GM12878 (cell line): Measurements from ENCODE around the gene PHKB. TPM values are rescaled to one million over a fixed set of nuclear protein-coding genes. Genes with fewer than 3 reads are reported as not detected.

Experiments used
- ATAC-seq: fragments of 200-7000 bp; cut with Tn5 transposase; 3 replicates; pipeline ENCODE4 v1.9.1; 2020; ENCODE audit warnings: mild to moderate bottlenecking, moderate library complexity
- BruUV-seq: library from RNA; stranded (reverse); fragments of 400-500 nt; replicated peaks from 2 replicates; lab custom pipeline; 2021; lab: Mats Ljungman, UMichigan
- CTCF ChIA-PET: fragments of 300-600 bp; sonication (Branson Sonifier 250); formaldehyde crosslinking; extraction: SDS; loops from one replicate; lab custom pipeline; 2021; ENCODE audit warnings: inconsistent platforms; lab: Yijun Ruan, JAX
- POLR2A ChIA-PET: fragments of 350-600 bp; formaldehyde crosslinking; extraction: SDS; loops from one replicate; lab custom pipeline; 2021; ENCODE audit warnings: inconsistent platforms; lab: Charles Lee
- RAD21 ChIA-PET: fragments of 300-600 bp; sonication (Branson Sonifier 250); formaldehyde crosslinking; loops from one replicate; lab custom pipeline; 2023; ENCODE audit warnings: antibody characterized with exemption; ENCODE audit not compliant: unreplicated experiment; lab: Charles Lee
- SMC1A ChIA-PET: fragments of 300-600 bp; sonication (Branson Sonifier 250); formaldehyde crosslinking; loops from one replicate; lab custom pipeline; 2023; ENCODE audit not compliant: unreplicated experiment, uncharacterized antibody; lab: Charles Lee
- DNase-seq: peaks from one replicate; pipeline ENCODE4 v3.0.0-alpha.2; 2011; ENCODE audit warnings: low read depth, low spot score
- FAIRE-seq: peaks from 3 replicates; lab custom pipeline; 2011; peaks lifted over from hg19 to GRCh38; lab: Jason Lieb, UNC
- H2AFZ ChIP-seq: 2 replicates; pipeline ENCODE4 v1.6.0; 2011; ENCODE audit warnings: low read depth, low read length, control low read depth; ENCODE audit not compliant: control insufficient read depth
- H3K27ac ChIP-seq: 2 replicates; pipeline ENCODE4 v1.5.1; 2011; ENCODE audit warnings: control low read depth; ENCODE audit not compliant: control insufficient read depth, insufficient read depth
- H3K27me3 ChIP-seq, 2 experiments: replicated peaks in 1 of 2; 2 replicates each; pipeline versions ENCODE4 v1.6.0 to v1.6.1; 2011; ENCODE audit warnings: low read length in 1 of 2; ENCODE audit not compliant: control insufficient read depth in 2 of 2, insufficient read depth in 2 of 2
- H3K36me3 ChIP-seq, 2 experiments: 2 replicates each; pipeline ENCODE4 v1.5.1; 2011; ENCODE audit warnings: low read length in 1 of 2; ENCODE audit not compliant: control insufficient read depth in 2 of 2, insufficient read depth in 2 of 2
- H3K4me1 ChIP-seq: 2 replicates; pipeline ENCODE4 v1.6.1; 2011; ENCODE audit warnings: mild to moderate bottlenecking, low read length, moderate library complexity, mixed read lengths; ENCODE audit not compliant: control insufficient read depth, insufficient read depth
- H3K4me2 ChIP-seq: 2 replicates; pipeline ENCODE4 v1.6.0; 2011; ENCODE audit warnings: control low read depth; ENCODE audit not compliant: control insufficient read depth, insufficient read depth
- H3K4me3 ChIP-seq: fragments of 200-600 bp; sonication (generic); 2 replicates; pipeline ENCODE4 v1.5.1; 2016
- H3K79me2 ChIP-seq: 2 replicates; pipeline ENCODE4 v1.6.0; 2011; ENCODE audit warnings: low read length; ENCODE audit not compliant: control insufficient read depth, insufficient read depth
- H3K9ac ChIP-seq: 2 replicates; pipeline ENCODE4 v1.8.0; 2011; ENCODE audit warnings: low read length, control low read depth, mixed read lengths; ENCODE audit not compliant: control insufficient read depth, insufficient read depth
- H3K9me3 ChIP-seq: replicated peaks from 3 replicates; pipeline ENCODE4 v1.5.1; 2011; ENCODE audit warnings: mild to moderate bottlenecking, low read length; ENCODE audit not compliant: control insufficient read depth, insufficient read depth
- H4K20me1 ChIP-seq: 2 replicates; pipeline ENCODE4 v1.6.0; 2011; ENCODE audit not compliant: control insufficient read depth, insufficient read depth
- ATF3 ChIP-seq: IDR thresholded peaks from 2 replicates; pipeline ENCODE4 v1.6.1; 2011; ENCODE audit warnings: low read depth, mild to moderate bottlenecking, low read length, moderate library complexity, borderline replicate concordance; ENCODE audit errors: extremely low read depth
- BCL11A ChIP-seq: IDR thresholded peaks from 2 replicates; pipeline ENCODE4 v1.6.1; 2011; ENCODE audit warnings: low read depth, low read length
- GABPA ChIP-seq: IDR thresholded peaks from 2 replicates; pipeline ENCODE4 v1.6.1; 2014; ENCODE audit warnings: antibody characterized with exemption, low read depth, mild to moderate bottlenecking, inconsistent platforms
- IRF4 ChIP-seq: IDR thresholded peaks from 2 replicates; pipeline ENCODE4 v1.6.1; 2011; ENCODE audit warnings: low read depth, low read length
- NR2C1 ChIP-seq: fragments of 450-650 bp; IDR thresholded peaks from 2 replicates; pipeline ENCODE4 v1.6.1; 2017; ENCODE audit warnings: antibody characterized with exemption, mild to moderate bottlenecking, moderate library complexity
- NRF1 ChIP-seq: conservative IDR thresholded peaks from 2 replicates; pipeline ENCODE4 v1.6.1; 2011; ENCODE audit warnings: mild to moderate bottlenecking, low read depth, low read length, improper control_type of control experiment
- PBX3 ChIP-seq: IDR thresholded peaks from 2 replicates; pipeline ENCODE4 v1.6.1; 2011; ENCODE audit warnings: mild to moderate bottlenecking, low read depth, low read length, moderate library complexity; ENCODE audit not compliant: insufficient replicate concordance
- RELB ChIP-seq: fragments of 450-650 bp; IDR thresholded peaks from 2 replicates; pipeline ENCODE4 v1.6.1; 2017; ENCODE audit warnings: low read depth, mild to moderate bottlenecking, moderate library complexity
- SMAD5 ChIP-seq: IDR thresholded peaks from 2 replicates; pipeline ENCODE4 v1.6.1; 2016; ENCODE audit warnings: antibody characterized with exemption, low read depth
- TCF3 ChIP-seq: IDR thresholded peaks from 2 replicates; pipeline ENCODE4 v1.6.1; 2012; ENCODE audit warnings: low read depth, mild to moderate bottlenecking, low read length, borderline replicate concordance; ENCODE audit not compliant: insufficient read depth
- USF2 ChIP-seq: IDR thresholded peaks from 2 replicates; pipeline ENCODE4 v1.6.1; 2011; ENCODE audit warnings: low read depth, low read length, improper control_type of control experiment, borderline replicate concordance
- ZNF207 ChIP-seq: fragments of 450-650 bp; IDR thresholded peaks from 2 replicates; pipeline ENCODE4 v1.6.1; 2014; ENCODE audit warnings: antibody characterized with exemption, mild to moderate bottlenecking, borderline replicate concordance
- WGBS: methylation state at CpG from one replicate; pipeline ENCODE4 v1.1.6; 2016; ENCODE audit warnings: low lambda C conversion rate; ENCODE audit not compliant: insufficient replicate concordance, insufficient coverage; ENCODE audit errors: missing lambda C conversion rate; 5-methylcytosine and 5-hydroxymethylcytosine counted together
- in situ Hi-C: fragments of 300-500 bp; cut with MboI; formaldehyde crosslinking; loops from 9 replicates; pipeline ENCODE4 v1.14.3; 2018; ENCODE audit warnings: mixed read lengths
- intact Hi-C: fragments of 100-400 bp; cut with micrococcal nuclease; formaldehyde crosslinking; loops from one replicate; pipeline ENCODE4 v1.14.2; 2022; ENCODE audit not compliant: unreplicated experiment
- polyA plus RNA-seq, 11 experiments: library from polyadenylated mRNA; depleted of rRNA in 4 of 11; unstranded in 6 of 11; stranded (reverse) in 5 of 11; fragments of >200 nt; fragmentation: Nextera tagmentation in 4 of 11; fragmentation: Illumina TruSeq in 1 of 11; extraction: Ambion mirVana in 4 of 11; extraction: Trizol in 1 of 11; gene quantifications; 1 replicate in 1 of 11; 2 replicates in 10 of 11; pipeline versions ENCODE4 v1.2.1 to v1.2.3, GENCODE V29; 2011 to 2016; ENCODE audit warnings: inconsistent platforms in 2 of 11, missing spikeins in 2 of 11, low read depth in 1 of 11
- total RNA-seq, 4 experiments: library from RNA; depleted of rRNA in 3 of 4; stranded (reverse); fragments of >200 nt in 3 of 4; fragmentation: Illumina TruSeq in 1 of 4; extraction: Trizol in 1 of 4; gene quantifications; 2 replicates each; pipeline versions ENCODE4 v1.2.1 to v1.2.3, GENCODE V29; 2013 to 2021

Gene PHKB
- total and polyA plus RNA-seq, 10 of the 15 experiments (the other 5 are each of a cell fraction or from before 2014, with no cell fraction given): 14.2 to 65.6 (median 37.0) TPM

- TF ChIP-seq TCF3: no peak
Measured at GRCh38 chr16:47732122-47732521, 271.0 kb downstream of the PHKB start (continued).

GRCh38 chr16:47732523-47733111 lies 271.5 kb downstream of the PHKB start:
- Histone ChIP-seq H4K20me1 (no peaks in the 10 kb centered on the region), H3K9me3 (no peaks in the 10 kb centered on the region), H3K9ac (no peak overlapping the region), H3K27me3 (no peaks in the 10 kb centered on the region), H3K36me3 (no peaks in the 10 kb centered on the region), H3K4me3 (no peak overlapping the region), H3K4me1 (no peaks in the 10 kb centered on the region; the same call in 1 of the 2 replicates), H2AFZ (no peak overlapping the region), H3K79me2 (no peaks in the 10 kb centered on the region), H3K4me2 (no peak overlapping the region), H3K27ac (no peak overlapping the region)
- ChIA-PET CTCF (interaction anchor here (1.1 to 1.2 kb wide), 2 partner anchors 18 to 477 kb away, joined by 3 read pairs; no protein-coding TSS in a partner anchor), RAD21 (no interaction called here), SMC1A (no interaction called here)
- DNase-seq (no peak), ATAC-seq (no peak), FAIRE-seq (no peak)
- no TSS peak for BruUV-seq
- in situ Hi-C loops (no loop called here), intact Hi-C loops (no loop called here)
- WGBS: 82% methylated on average over 6 of the region's 6 CpGs
- TF ChIP-seq IRF4: no peak
- TF ChIP-seq NRF1: no peak
- TF ChIP-seq GABPA: no peak
- no peak for TF ChIP-seq BCL11A
- no peak for TF ChIP-seq USF2
- TF ChIP-seq ZNF207: no peak
- TF ChIP-seq SMAD5: no peak
- TF ChIP-seq ATF3: no peak
- no peak for TF ChIP-seq RELB
- no peak for TF ChIP-seq NR2C1
- TF ChIP-seq PBX3: no peak
- TF ChIP-seq, all 136 proteins: peak for 0
- POLR2A ChIA-PET: no interaction called here
